Measurements from ENCODE around the gene KAZN.

DNA sequence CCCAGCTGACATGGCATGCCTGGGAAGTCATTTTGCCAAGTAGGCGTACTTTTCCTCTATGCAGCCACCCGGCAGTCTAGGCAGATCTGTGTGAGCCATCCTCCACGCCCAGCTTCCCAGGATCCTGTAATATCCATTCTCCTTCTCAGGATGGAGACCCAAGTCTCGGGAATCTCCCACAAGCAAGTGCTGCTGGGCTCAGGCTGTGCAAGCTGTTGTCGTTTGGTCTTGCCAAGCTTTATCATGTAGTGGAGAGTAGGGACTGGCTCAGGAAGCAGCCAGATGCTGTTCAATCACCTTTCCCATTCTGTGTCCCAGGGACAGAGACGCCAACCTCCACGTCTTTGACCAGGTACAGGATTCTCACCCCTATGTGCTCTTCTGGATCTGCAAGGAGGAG, 363.9 kb downstream of the KAZN start:
- TF ChIP-seq CTCF (IDR thresholded peaks at IDR 0.05) (no peak), POLR2A (IDR thresholded peaks at IDR 0.05) (no peak)
